ENCODE results near the gene ZFYVE16. TPM values are rescaled to one million over a fixed set of nuclear protein-coding genes. Genes with fewer than 3 reads are reported as not detected.

Gene ZFYVE16
- total and polyA plus RNA-seq, 2 of the 13 experiments (the other 11 are each of a cell fraction or from before 2014, with no cell fraction given) = 9.3 to 33.3 TPM

- TF ChIP-seq, protein P1, sequence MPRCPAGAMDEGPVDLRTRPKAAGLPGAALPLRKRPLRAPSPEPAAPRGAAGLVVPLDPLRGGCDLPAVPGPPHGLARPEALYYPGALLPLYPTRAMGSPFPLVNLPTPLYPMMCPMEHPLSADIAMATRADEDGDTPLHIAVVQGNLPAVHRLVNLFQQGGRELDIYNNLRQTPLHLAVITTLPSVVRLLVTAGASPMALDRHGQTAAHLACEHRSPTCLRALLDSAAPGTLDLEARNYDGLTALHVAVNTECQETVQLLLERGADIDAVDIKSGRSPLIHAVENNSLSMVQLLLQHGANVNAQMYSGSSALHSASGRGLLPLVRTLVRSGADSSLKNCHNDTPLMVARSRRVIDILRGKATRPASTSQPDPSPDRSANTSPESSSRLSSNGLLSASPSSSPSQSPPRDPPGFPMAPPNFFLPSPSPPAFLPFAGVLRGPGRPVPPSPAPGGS (CRISPR knock-in tag; IDR thresholded peaks at IDR 0.05) = no peak; the same call in 1 of the 2 replicates
- peak; percentile 80 for TF ChIP-seq POGZ (CRISPR knock-in tag; IDR thresholded peaks at IDR 0.05)
- TF ChIP-seq, protein P2, sequence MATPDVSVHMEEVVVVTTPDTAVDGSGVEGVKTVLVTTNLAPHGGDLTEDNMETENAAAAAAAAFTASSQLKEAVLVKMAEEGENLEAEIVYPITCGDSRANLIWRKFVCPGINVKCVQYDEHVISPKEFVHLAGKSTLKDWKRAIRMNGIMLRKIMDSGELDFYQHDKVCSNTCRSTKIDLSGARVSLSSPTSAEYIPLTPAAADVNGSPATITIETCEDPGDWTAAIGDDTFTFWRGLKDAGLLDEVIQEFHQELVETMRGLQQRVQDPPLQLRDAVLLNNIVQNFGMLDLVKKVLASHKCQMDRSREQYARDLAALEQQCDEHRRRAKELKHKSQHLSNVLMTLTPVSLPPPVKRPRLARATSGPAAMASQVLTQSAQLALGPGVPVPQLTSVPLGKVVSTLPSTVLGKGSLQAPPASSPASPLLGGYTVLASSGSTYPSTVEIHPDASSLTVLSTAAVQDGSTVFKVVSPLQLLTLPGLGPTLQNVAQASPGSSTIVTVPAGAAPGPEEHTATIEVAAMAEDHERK (CRISPR knock-in tag; IDR thresholded peaks at IDR 0.05; ENCODE audit: low read depth) = peak; percentile 24; the same call in 1 of the 2 replicates
- TF ChIP-seq ZSCAN22 (CRISPR knock-in tag; IDR thresholded peaks at IDR 0.05) = no peak
- peak; percentile 99 for TF ChIP-seq ZNF501 (CRISPR knock-in tag; IDR thresholded peaks at IDR 0.05)
- TF ChIP-seq, protein P3, sequence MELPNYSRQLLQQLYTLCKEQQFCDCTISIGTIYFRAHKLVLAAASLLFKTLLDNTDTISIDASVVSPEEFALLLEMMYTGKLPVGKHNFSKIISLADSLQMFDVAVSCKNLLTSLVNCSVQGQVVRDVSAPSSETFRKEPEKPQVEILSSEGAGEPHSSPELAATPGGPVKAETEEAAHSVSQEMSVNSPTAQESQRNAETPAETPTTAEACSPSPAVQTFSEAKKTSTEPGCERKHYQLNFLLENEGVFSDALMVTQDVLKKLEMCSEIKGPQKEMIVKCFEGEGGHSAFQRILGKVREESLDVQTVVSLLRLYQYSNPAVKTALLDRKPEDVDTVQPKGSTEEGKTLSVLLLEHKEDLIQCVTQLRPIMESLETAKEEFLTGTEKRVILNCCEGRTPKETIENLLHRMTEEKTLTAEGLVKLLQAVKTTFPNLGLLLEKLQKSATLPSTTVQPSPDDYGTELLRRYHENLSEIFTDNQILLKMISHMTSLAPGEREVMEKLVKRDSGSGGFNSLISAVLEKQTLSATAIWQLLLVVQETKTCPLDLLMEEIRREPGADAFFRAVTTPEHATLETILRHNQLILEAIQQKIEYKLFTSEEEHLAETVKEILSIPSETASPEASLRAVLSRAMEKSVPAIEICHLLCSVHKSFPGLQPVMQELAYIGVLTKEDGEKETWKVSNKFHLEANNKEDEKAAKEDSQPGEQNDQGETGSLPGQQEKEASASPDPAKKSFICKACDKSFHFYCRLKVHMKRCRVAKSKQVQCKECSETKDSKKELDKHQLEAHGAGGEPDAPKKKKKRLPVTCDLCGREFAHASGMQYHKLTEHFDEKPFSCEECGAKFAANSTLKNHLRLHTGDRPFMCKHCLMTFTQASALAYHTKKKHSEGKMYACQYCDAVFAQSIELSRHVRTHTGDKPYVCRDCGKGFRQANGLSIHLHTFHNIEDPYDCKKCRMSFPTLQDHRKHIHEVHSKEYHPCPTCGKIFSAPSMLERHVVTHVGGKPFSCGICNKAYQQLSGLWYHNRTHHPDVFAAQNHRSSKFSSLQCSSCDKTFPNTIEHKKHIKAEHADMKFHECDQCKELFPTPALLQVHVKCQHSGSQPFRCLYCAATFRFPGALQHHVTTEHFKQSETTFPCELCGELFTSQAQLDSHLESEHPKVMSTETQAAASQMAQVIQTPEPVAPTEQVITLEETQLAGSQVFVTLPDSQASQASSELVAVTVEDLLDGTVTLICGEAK (IDR thresholded peaks at IDR 0.05) = no peak
- TF ChIP-seq, protein P3 (CRISPR knock-in tag; IDR thresholded peaks at IDR 0.05) = peak; percentile 33; the same call in 1 of the 2 replicates
- TF ChIP-seq KDM5B (CRISPR knock-in tag; IDR thresholded peaks at IDR 0.05; ENCODE audit: borderline replicate concordance) = peak; percentile 81; the same call in 1 of the 2 replicates
- peak; percentile 36 for TF ChIP-seq FOXP4 (CRISPR knock-in tag; IDR thresholded peaks at IDR 0.05)
- 0 out of 2 replicates have a peak, but pooled peaks have one; percentile 56 for TF ChIP-seq ZBTB7A (CRISPR knock-in tag; IDR thresholded peaks at IDR 0.05)
- no peak for TF ChIP-seq CHD4 (IDR thresholded peaks at IDR 0.05; ENCODE audit: borderline replicate concordance, low read length)
- TF ChIP-seq MED8 (CRISPR knock-in tag; IDR thresholded peaks at IDR 0.05; ENCODE audit: insufficient replicate concordance) = peak; percentile 62
- TF ChIP-seq ZFP90 (CRISPR knock-in tag; IDR thresholded peaks at IDR 0.05; ENCODE audit: borderline replicate concordance) = peak; percentile 53
- TF ChIP-seq BRD4 (CRISPR knock-in tag; IDR thresholded peaks at IDR 0.05) = peak; percentile 59; the same call in 1 of the 2 replicates
Observed at GRCh38 chr5:80487829-80488721, 80.2 kb downstream of the ZFYVE16 start, which contains the start of gene FAM151B (continued).
